Activated CD4-positive, CD25-positive, alpha-beta regulatory T cell treated with anti-CD3 and anti-CD28 coated beads, Interleukin-2, amount 50 U/mL, for 16 hours (primary cell): ENCODE data around the gene LTBP2.

ENCODE experiments used
- DNase-seq: peaks from one replicate; pipeline ENCODE4 v3.0.0-alpha.2; 2020; ENCODE audit warnings: low read depth, low spot score

Gene LTBP2

GRCh38 chr14:74638066-74638465, 26.0 kb upstream of the LTBP2 start:
- DNase-seq = no peak

GRCh38 chr14:74637178-74637550, 25.1 kb upstream of the LTBP2 start:
- DNase-seq = no peak

- no peak for DNase-seq
Observed at GRCh38 chr14:74636424-74637177, 24.6 kb upstream of the LTBP2 start.

DNA sequence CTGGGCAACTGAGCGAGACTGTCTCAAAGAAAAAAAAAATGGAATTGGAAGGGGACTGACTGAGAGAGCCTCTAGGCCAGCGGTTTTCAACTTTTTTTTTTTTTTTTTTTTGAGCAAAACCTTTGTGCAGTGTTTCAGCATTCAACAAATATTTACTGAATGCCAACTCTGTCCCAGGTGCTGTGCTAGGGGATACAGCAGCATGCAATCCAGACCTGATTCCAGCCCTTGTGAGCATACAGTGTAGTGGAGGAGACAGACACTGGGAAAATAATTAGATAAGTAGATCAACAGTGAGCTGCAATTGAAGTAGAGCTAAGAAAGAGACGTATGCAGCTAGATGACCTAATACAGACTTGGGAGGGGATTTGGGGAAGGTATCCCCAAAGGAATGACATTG, 23.8 kb upstream of the LTBP2 start:
- DNase-seq = no peak

DNA sequence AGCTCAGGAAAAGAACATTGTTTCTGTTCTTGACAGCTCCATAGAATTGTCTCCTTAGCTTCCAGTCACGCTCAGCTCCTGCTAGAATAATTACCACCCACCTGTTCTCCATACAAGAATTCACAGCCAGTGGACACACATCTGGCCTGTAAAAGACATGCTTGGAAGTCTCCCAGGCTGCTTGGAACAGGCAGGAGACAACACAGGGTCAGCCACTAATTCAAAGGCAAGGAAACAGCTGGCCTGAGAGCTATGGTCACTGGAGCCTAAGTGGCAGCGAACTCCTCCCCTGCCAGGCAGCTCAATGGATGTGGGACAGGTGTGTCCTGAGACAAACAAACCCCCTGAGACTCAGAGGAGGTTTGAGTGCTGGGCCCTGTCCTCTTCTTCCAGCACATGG, 22.9 kb upstream of the LTBP2 start:
- no peak for DNase-seq

DNA sequence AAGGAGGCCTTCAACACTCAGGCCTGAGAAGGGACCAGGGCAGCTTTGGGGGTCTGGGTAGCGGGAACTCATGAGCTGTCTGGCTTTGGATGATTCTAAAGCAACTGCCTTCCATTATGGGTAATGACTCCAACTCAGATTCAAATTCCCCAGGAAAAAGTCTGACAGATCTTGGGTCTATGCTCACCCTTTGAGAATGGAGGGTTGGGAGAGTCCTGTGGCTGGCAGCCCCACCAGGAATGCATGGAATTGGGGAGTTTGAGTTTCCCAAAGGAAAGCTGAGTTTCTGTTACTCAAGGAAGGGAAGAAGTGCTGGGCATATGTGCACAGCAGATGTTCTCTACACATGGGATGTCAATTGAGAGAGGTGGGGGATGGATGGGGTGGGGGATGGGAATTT, 22.4 kb upstream of the LTBP2 start:
- DNase-seq = no peak

DNA sequence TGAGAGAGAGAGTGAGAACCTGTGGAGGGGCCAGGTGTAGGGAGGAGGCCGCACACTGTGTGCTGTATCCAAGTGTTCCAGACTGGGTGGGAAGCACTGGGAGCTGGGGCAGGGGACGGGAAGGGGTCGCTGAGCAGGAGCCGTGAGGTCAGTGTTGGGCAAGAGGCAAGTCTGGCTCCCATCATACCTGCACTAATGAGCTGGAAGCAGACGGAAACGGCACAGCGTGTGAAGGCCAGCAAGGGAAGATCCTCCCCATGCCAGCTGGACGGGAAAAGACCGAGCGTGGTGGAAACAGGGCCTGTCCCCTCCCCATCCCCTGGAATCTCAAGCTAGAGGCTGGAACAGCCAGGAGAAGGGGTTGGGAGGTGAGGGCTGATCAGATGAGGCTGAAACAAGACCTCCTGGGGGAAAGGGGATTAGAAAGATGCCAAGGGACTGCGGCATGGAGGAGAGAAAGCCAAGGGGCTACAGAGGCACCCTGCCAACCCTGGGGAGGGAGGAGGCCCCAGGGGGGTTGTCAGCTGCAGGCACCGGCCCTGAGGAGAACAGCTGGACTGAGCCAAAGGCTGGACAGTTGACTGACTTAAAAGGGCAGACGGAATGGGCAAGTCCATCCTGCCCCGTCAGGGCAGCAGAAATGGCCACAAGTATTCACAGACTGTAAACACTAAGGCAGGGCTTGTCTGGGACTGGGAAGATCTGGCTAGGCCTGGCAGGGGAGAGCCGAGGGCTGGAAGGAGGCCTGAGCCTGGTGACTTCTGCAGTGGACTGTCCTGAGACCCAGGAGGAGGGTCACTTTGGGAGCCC, 19.0 kb upstream of the LTBP2 start:
- DNase-seq = no peak

GRCh38 chr14:74628418-74628817, 16.4 kb upstream of the LTBP2 start:
- DNase-seq = no peak

GRCh38 chr14:74627076-74627475, 15.0 kb upstream of the LTBP2 start:
- no peak for DNase-seq

DNA sequence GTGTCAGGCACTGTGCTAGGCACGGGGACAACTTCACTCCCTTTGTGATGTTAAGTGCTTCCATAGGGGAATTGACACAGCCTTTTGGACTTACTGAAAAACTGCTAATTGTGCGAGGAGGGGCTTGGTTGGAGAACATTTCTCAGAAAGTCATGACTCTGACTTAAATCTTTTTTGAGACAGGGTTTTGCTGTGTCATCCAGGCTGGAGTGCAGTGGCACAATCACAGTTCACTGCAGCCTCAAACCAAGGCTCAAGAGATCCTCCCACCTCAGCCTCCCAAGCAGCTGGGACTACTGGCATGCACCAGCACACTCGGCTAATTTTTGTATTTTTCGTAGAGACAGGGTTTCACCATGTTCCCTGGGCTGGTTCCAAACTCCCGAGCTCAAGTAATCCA, 10.2 kb upstream of the LTBP2 start:
- no peak for DNase-seq

DNA sequence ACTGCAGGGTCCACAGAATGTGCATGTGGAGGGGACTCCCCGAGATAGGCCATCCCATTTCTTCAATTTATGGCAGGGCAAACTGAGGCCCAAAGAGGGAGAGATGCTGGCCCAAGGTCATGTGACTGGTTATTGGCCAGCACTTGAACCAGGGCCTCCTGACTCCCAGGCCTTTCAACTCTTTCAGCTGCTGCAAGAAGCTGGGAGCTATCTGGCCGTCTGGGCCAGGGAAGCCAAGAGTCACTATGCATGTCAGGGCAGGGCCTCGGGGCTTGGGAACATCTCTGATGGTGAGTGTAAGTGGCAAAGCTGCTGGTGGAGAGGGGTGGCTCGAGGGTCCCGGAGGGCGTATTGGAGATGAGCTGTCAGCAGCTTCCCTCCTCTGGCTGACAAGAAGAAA, 9.5 kb upstream of the LTBP2 start:
- DNase-seq = no peak

DNA sequence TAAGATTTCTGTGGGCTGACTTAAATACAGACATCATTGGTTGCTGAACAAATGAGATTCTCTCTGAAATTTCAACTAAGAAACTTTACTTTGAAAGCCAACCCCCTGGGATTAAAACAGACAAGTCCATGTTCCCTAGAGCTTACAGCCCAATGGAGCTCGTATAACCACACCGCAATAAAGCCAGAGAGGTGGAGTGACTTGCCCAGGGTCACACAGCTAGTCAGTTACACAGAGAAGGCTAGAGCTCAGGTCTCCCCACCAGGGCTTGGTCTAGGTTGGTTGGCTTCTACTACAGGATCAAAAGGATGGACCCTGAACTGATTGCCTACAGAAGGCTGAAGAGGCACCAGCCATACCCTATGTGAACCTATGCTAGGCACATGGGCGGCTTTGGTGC, 8.9 kb upstream of the LTBP2 start:
- DNase-seq = no peak

- no peak for DNase-seq
Observed at GRCh38 chr14:74620497-74620921, 8.5 kb upstream of the LTBP2 start.

GRCh38 chr14:74619672-74620131, 7.7 kb upstream of the LTBP2 start:
- no peak for DNase-seq

- DNase-seq = peak; percentile 16
Observed at GRCh38 chr14:74618078-74618952, 6.3 kb upstream of the LTBP2 start.

- DNase-seq = no peak
Observed at GRCh38 chr14:74616996-74617700, 5.1 kb upstream of the LTBP2 start.

DNA sequence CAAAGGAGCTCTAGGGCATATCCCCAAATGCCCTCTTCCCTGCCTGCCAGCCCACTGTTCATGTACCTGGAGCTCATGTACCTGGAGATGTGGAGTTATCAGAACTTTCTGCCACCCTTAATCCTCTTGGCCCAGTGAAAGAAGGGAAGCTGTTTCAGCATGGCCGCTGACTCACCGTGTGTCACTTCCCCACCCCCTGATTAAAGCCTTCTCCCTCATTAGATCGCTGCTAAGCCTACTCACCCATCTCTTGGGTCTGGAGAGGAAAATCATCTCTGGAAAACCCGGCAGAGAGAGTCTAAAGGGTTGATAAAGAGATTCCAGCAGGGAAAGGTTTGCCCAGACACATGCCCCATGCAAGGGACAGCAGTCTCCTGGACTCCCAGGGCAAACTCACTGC, 4.5 kb upstream of the LTBP2 start:
- DNase-seq = no peak

DNA sequence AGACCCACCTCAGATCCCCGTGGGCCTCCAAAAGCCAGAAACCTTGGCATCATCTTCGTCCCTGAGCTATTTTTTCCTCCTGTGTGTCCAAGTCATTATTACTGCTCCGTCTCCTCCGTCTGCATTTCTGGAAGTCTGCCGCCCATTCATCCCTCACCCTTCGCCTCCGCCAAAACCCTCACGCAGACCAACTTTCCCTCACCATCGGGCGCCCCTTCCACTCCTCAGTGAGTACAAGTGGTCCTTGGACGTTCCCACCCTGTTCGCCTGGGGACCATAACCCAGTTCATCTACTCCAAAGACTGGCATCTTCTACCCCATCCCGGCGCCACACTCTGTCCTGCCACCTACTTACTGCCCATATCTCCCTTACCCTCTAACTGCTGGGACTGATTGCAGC, 3.7 kb upstream of the LTBP2 start:
- no peak for DNase-seq

GRCh38 chr14:74614508-74615495, 2.8 kb upstream of the LTBP2 start:
- DNase-seq = no peak

DNA sequence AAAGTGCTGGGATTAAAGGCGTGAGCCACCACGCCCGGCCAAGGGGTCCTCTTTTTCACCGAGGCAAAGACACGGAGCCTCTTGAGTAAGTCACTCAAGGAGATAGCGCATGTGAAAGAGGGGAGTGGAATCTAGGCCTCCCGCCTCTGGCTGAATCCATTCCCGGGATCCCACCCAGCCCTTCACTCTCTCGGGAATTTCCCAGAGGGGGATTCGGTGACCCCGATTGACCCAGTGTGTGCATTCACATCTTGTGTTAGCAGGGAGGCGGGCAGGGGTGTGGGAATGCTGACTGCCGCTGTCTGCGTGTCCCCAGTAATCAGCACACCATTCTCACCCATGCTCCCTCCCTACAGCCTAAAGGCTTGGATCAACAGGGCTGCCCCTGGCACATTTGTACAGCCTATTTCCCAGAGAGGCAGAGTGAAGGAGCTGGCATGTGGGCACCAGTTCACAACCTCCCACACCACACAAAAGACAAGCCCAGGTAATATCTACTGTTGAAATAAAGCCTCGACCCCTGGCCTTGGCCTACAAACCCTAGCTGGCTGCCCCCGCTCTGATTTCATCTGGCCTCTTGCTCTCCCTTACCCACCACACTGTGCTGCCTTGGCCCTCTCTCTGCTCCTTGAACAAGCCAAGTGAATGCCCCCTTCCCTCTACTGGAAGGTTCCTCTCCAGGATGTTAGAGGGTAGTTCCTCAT, 1.3 kb upstream of the LTBP2 start:
- DNase-seq = no peak
